Brain microvascular endothelial cell (primary cell): ENCODE data around the gene ALPI.

Experiments
- DNase-seq: peaks from one replicate; pipeline ENCODE4 v3.0.0-alpha.2; 2020
- H3K27ac ChIP-seq: fragments of 250-450 bp; sonication (Bioruptor Pico); 2 replicates; pipeline ENCODE4 v1.5.1; 2020; ENCODE audit warnings: mild to moderate bottlenecking, moderate library complexity
- H3K27me3 ChIP-seq: fragments of 250-450 bp; sonication (Bioruptor Pico); replicated peaks from 2 replicates; pipeline ENCODE4 v1.5.1; 2020; ENCODE audit warnings: mild to moderate bottlenecking
- H3K36me3 ChIP-seq: fragments of 250-450 bp; sonication (Bioruptor Pico); replicated peaks from 2 replicates; pipeline ENCODE4 v1.5.1; 2020; ENCODE audit warnings: mild to moderate bottlenecking
- H3K4me3 ChIP-seq: 2 replicates; pipeline ENCODE4 v1.5.1; 2011; ENCODE audit warnings: low read depth, mild to moderate bottlenecking, control low read depth, low read length, moderate library complexity
- in situ Hi-C: cut with HindIII; loops from 2 replicates; pipeline ENCODE4 v1.10.0; 2017; ENCODE audit warnings: low sequenced_read_pairs, low pct_ligation_motif_present
- TF ChIP-seq, protein P1 (sequence below): IDR thresholded peaks from 2 replicates; pipeline ENCODE4 v1.5.1; 2011; ENCODE audit warnings: low read depth, mild to moderate bottlenecking, moderate library complexity, low read length, control low read depth, inconsistent platforms; ENCODE audit errors: missing control alignments

Gene ALPI

DNA sequence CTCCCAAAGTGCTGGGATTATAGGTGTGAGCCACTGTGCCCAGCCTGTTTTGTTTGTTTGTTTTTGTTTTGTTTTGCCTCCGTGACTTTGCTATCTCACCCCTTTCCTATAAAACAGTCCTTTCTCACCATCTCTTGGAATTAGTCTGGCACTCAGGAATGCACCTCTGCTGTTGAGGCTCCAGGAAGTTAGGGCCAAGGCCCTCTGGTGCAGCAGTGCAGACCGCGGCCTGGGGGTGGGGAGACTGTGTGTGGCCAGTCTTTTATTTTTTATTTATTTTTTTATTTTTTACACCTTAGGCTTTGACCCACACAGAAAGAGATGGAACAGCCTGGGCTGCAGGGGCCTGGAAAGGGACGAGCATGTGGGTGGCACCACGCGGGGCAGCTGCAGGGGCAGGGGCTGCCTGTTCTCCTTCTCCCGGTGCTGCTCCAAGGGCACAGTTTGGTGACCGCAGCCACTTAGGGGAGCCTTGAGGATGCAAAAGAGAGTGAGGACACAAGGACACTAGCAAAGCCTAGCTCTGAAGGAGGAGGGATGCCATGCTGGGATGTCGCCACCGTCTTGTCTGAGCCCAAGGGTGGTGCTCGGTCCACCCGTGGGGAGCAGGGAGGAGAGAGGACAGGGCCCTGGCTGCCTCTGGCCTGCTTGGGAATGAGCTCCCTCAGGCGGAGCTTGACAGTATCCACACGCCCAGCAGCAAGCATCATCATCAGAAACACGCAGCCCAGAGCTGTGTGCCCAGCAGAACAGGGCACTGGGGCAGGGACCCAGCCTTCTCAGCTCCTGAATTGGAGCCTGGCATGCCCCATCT, 19.4 kb upstream of the ALPI start:
- Histone ChIP-seq H3K27me3 (no peaks in the 10 kb centered on the region), H3K4me3 (no peak overlapping the region), H3K27ac (no peak overlapping the region), H3K36me3 (no peaks in the 10 kb centered on the region)
- TF ChIP-seq, protein P1, sequence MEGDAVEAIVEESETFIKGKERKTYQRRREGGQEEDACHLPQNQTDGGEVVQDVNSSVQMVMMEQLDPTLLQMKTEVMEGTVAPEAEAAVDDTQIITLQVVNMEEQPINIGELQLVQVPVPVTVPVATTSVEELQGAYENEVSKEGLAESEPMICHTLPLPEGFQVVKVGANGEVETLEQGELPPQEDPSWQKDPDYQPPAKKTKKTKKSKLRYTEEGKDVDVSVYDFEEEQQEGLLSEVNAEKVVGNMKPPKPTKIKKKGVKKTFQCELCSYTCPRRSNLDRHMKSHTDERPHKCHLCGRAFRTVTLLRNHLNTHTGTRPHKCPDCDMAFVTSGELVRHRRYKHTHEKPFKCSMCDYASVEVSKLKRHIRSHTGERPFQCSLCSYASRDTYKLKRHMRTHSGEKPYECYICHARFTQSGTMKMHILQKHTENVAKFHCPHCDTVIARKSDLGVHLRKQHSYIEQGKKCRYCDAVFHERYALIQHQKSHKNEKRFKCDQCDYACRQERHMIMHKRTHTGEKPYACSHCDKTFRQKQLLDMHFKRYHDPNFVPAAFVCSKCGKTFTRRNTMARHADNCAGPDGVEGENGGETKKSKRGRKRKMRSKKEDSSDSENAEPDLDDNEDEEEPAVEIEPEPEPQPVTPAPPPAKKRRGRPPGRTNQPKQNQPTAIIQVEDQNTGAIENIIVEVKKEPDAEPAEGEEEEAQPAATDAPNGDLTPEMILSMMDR = no peak
- in situ Hi-C loops = no loop called here
- no peak for DNase-seq

DNA sequence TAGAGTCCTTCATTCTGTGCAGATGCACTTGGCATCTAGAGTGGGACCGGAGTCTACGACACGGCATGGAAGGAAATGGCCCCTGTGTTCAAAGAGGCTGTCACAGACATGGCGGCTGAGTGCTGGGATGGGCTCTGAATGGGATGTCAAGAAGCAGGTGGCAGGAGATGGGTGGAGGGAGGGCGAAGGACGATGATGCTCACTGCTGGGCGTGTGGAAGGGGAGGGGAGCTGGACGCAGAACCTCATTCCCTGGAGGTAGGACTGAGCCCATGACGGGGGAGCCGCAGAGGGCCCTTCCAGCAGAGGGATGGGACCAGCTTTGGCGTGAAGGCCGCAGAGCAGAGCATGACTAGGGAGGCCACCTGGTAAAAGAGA, 18.8 kb upstream of the ALPI start:
- peaks cover 2% of the 10 kb centered on the region for H3K27me3 ChIP-seq
- H3K4me3 ChIP-seq = no peak overlapping the region
- in situ Hi-C loops = no loop called here
- TF ChIP-seq, protein P1 = no peak
- DNase-seq = no peak
- H3K36me3 ChIP-seq = no peaks in the 10 kb centered on the region
- no peak overlapping the region for H3K27ac ChIP-seq

DNA sequence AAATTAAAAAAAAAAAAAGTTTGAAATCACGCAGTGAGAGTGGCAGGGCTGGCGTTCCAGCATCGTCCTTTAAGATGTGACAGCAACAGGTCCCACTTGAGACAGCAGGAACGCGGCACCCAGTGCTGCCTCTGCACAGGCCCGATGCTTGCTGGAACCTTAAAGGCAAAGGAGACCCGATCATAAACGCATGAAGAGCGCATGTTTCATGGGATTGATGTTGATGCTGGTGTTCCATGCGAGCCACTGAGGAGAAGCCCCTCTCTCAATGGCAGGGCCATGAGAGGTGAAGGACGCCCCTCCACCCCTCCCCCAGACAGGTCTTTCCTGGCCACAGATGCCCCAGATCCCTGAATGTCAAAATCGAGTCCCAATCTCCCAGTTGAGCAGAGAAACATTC, 17.9 kb upstream of the ALPI start:
- in situ Hi-C loops = no loop called here
- Histone ChIP-seq H3K27ac (no peak overlapping the region), H3K27me3 (peaks cover 2% of the 10 kb centered on the region), H3K36me3 (no peaks in the 10 kb centered on the region), H3K4me3 (no peak overlapping the region)
- DNase-seq = no peak
- TF ChIP-seq, protein P1 = no peak

DNA sequence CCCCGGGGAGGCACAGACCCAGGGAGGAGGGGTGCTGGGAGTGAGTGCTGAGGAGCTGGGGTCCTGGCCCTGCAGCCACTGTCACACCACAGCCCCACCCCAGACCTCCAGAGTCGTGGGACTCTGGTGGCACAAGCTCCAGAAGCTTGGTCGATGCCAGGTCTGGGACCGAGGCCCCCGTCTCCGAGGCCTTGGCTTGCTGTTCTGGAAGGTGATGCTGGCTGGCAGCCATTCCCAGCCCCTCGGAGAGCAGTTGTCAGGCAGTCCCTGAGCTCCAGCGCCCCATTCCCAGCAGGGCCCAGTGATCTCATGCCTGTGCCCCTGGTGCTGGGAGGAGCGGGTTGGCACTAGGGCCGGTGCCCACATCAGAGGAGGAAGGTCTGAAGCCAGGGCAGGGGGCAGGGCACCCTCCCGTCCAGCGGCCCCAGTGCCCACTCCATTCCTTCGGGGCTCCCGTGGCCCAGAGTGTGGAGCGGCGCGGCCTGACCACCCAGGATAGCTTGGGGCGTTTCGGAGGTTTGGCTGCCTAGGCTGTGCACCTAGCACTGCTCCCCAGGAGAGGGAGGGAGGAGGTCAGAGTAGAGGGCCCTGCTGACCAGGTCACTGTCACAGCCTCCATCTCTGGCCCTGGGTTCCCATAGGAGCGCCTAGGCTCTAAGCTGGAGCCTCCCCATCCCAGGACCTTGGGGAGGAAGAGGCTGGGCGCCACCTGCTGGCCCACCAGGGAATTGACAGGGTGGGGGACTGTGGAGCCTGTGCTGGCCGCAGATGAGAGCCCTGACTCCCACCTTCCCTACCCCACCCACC, 16.8 kb upstream of the ALPI start:
- H3K4me3 ChIP-seq = no peak overlapping the region
- H3K27me3 ChIP-seq = peaks cover 2% of the 10 kb centered on the region
- TF ChIP-seq, protein P1 = no peak
- no peaks in the 10 kb centered on the region for H3K36me3 ChIP-seq
- H3K27ac ChIP-seq = no peak overlapping the region
- DNase-seq = no peak
- in situ Hi-C loops = no loop called here

DNA sequence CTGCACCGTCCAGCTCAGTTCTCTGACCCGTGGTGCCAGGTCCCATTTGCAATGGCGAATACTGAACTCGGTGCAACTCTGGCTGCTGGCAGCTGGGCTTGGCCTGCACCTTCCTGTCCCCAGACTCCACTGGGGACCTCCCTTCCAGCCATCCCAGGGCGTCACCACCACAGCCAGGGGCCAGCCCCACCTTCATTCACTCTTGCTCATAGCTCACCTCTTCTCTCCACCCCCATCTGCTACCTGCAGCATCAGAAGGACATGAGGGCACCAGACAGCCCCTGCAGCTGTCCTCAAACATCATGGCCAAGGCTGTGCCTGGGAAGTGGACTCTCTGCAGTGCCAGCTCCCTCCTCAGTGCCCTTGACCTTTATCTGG, 16.2 kb upstream of the ALPI start:
- TF ChIP-seq, protein P1 = no peak
- no peak for DNase-seq
- Histone ChIP-seq H3K36me3 (no peaks in the 10 kb centered on the region), H3K4me3 (no peak overlapping the region), H3K27ac (no peak overlapping the region), H3K27me3 (peaks cover 2% of the 10 kb centered on the region)
- in situ Hi-C loops = no loop called here
